Measurements from ENCODE around the gene CSNK1G2.

Gene CSNK1G2

DNA sequence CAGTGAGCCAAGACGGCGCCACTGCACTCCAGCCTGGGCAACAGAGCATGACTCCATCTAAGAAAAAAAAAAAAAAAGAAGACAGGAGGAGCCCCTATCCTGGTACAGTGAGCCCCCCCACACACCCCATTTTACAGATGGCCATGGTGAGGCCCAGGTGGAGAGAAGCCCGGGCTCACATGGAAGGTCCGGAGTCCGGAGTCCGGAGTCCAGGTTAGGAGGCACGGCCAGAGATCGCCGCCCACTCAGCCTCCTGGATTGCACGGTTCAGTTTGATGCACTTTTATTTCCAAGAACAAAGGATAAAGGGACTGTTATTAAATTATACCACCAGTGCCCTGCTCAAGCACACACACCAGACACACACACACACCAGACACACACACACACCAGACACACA lies 85.8 kb downstream of the CSNK1G2 start:
- DNase-seq, result no peak

DNA sequence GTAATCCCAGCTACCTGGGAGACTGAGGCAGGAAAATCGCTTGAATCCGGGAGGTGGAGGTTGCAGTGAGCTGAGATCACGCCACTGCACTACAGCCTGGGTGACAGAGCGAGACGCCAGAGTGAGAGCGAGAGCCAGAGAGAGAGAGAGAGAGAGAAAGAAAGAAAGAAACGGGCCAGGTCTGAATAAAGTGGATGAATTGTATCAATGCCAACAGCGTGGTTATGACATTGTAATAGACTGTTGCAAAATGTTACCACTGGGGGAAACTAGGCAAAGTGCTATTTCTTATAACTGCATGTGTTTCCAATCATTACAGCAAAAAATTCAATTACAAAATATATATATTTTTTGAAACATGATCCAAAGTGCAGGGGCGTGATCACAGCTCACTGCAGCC lies 86.4 kb downstream of the CSNK1G2 start:
- no peak for DNase-seq

All from activated effector memory CD4-positive, alpha-beta T cell treated with Interleukin-2 at 50 U/mL for 16 hours (primary cell).